HepG2 (cell line): ENCODE data around the gene EPHA3. TPM values are rescaled to one million over a fixed set of nuclear protein-coding genes. Genes with fewer than 3 reads are reported as not detected.

Experiments
- ATAC-seq: fragments of 200-7000 bp; cut with Tn5 transposase; 3 replicates; pipeline ENCODE4 v1.9.1; 2020; ENCODE audit warnings: mild to moderate bottlenecking, moderate library complexity
- BruUV-seq: library from RNA; stranded (reverse); fragments of 400-500 nt; replicated peaks from 2 replicates; lab custom pipeline; 2021; lab: Mats Ljungman, UMichigan
- CTCF ChIA-PET: fragments of 300-600 bp; formaldehyde crosslinking; extraction: SDS; loops from one replicate; lab custom pipeline; 2021; ENCODE audit warnings: low total read pairs, inconsistent platforms, low intra/inter-chr PET ratio; lab: Yijun Ruan, JAX
- POLR2A ChIA-PET: fragments of 350-600 bp; sonication (Branson Sonifier 250); formaldehyde crosslinking; loops from one replicate; lab custom pipeline; 2020; ENCODE audit warnings: antibody characterized with exemption, inconsistent platforms; lab: Yijun Ruan, JAX
- DNase-seq: peaks from one replicate; pipeline ENCODE4 v3.0.0-alpha.2; 2015; ENCODE audit warnings: low spot score
- FAIRE-seq: peaks from 3 replicates; lab custom pipeline; 2011; peaks lifted over from hg19 to GRCh38; lab: Jason Lieb, UNC
- H2AFZ ChIP-seq: one replicate; pipeline ENCODE4 v1.6.1; 2011; ENCODE audit warnings: low read length, inconsistent platforms
- H3K27ac ChIP-seq: fragments of 300-600 bp; 3 replicates; pipeline ENCODE4 v1.8.0; 2011; ENCODE audit warnings: mixed run types, mild to moderate bottlenecking, mixed read lengths, low read length, inconsistent platforms; ENCODE audit not compliant: insufficient read depth; ENCODE audit errors: extremely low read length
- H3K27me3 ChIP-seq, 2 experiments: fragments of 200-600 bp in 1 of 2; 2 replicates in 1 of 2; 3 replicates in 1 of 2; pipeline versions ENCODE4 v1.6.0 to v1.8.0; 2011; ENCODE audit warnings: low read length in 2 of 2, mild to moderate bottlenecking in 2 of 2, moderate library complexity in 2 of 2, inconsistent platforms in 1 of 2; ENCODE audit not compliant: insufficient read depth in 2 of 2, control insufficient read depth in 1 of 2
- H3K36me3 ChIP-seq, 2 experiments: fragments of 200-600 bp in 1 of 2; replicated peaks in 1 of 2; 2 replicates in 1 of 2; 3 replicates in 1 of 2; pipeline versions ENCODE4 v1.5.1 to v1.8.0; 2011; ENCODE audit warnings: low read length in 2 of 2, inconsistent platforms in 1 of 2; ENCODE audit not compliant: insufficient read depth in 2 of 2, control insufficient read depth in 1 of 2
- H3K4me1 ChIP-seq: 2 replicates; pipeline ENCODE4 v1.5.1; 2012; ENCODE audit warnings: low read length, inconsistent platforms; ENCODE audit not compliant: insufficient read depth
- H3K4me2 ChIP-seq: 2 replicates; pipeline ENCODE4 v1.6.0; 2011; ENCODE audit warnings: low read depth, low read length, inconsistent platforms
- H3K4me3 ChIP-seq, 3 experiments: fragments of 200-600 bp in 1 of 3; sonication (generic), shearing (Covaris generic) in 1 of 3; replicated peaks in 1 of 3; 2 replicates each; pipeline ENCODE4 v1.5.1; 2011 to 2016; ENCODE audit warnings: low read length in 3 of 3, inconsistent platforms in 2 of 3, low read depth in 2 of 3, mild to moderate bottlenecking in 2 of 3, control low read depth in 1 of 3, mixed read lengths in 1 of 3; ENCODE audit not compliant: insufficient read depth in 1 of 3
- H3K79me2 ChIP-seq: one replicate; pipeline ENCODE4 v1.6.1; 2011; ENCODE audit warnings: low read length, inconsistent platforms; ENCODE audit not compliant: insufficient read depth
- H3K9ac ChIP-seq: 2 replicates; pipeline ENCODE4 v1.6.0; 2011; ENCODE audit warnings: mild to moderate bottlenecking, low read depth, low read length, inconsistent platforms; ENCODE audit not compliant: insufficient read depth
- H3K9me3 ChIP-seq: 2 replicates; pipeline ENCODE4 v1.5.1; 2012; ENCODE audit warnings: mild to moderate bottlenecking, low read length
- H4K20me1 ChIP-seq: 2 replicates; pipeline ENCODE4 v1.6.0; 2011; ENCODE audit warnings: inconsistent platforms, mild to moderate bottlenecking, low read length, moderate library complexity; ENCODE audit not compliant: insufficient read depth
- EP300 ChIP-seq, 3 experiments: sonication (generic) in 1 of 3; formaldehyde crosslinking in 1 of 3; IDR thresholded peaks; 2 replicates each; pipeline versions ENCODE4 v1.5.1 to v1.6.1; 2011 to 2020; ENCODE audit warnings: low read depth in 2 of 3, low read length in 2 of 3, borderline replicate concordance in 1 of 3, improper control_type of control experiment in 1 of 3, mild to moderate bottlenecking in 1 of 3, missing genetic modification reagents in 1 of 3, moderate library complexity in 1 of 3
- FOXP1 ChIP-seq, 2 experiments: fragments of 450-650 bp in 1 of 2; IDR thresholded peaks; 2 replicates each; pipeline ENCODE4 v1.6.1; 2017 to 2018; ENCODE audit warnings: antibody characterized with exemption in 1 of 2
- GLI4 ChIP-seq: sonication (generic); formaldehyde crosslinking; IDR thresholded peaks from 2 replicates; pipeline ENCODE4 v1.5.1; 2020; ENCODE audit warnings: missing genetic modification reagents, mild to moderate bottlenecking, moderate library complexity, borderline replicate concordance
- MAFF ChIP-seq: IDR thresholded peaks from 2 replicates; pipeline ENCODE4 v1.6.1; 2011; ENCODE audit warnings: low read depth, low read length, improper control_type of control experiment
- MAFK ChIP-seq, 2 experiments: IDR thresholded peaks in 1 of 2; conservative IDR thresholded peaks in 1 of 2; 2 replicates each; pipeline ENCODE4 v1.6.1; 2011; ENCODE audit warnings: improper control_type of control experiment in 2 of 2, low read length in 2 of 2
- MZF1 ChIP-seq: sonication (generic); formaldehyde crosslinking; IDR thresholded peaks from 2 replicates; pipeline ENCODE4 v1.8.1; 2023; ENCODE audit warnings: mild to moderate bottlenecking, missing genetic modification reagents, borderline replicate concordance
- PTBP1 ChIP-seq: fragments of 200-400 bp; formaldehyde crosslinking; IDR thresholded peaks from 2 replicates; pipeline ENCODE4 v1.6.1; 2018; ENCODE audit warnings: low read length, low read depth; ENCODE audit not compliant: poor library complexity, severe bottlenecking
- ZBTB21 ChIP-seq: sonication (generic); formaldehyde crosslinking; IDR thresholded peaks from 2 replicates; pipeline ENCODE4 v1.4.0; 2020; ENCODE audit warnings: missing genetic modification reagents
- ZNF644 ChIP-seq: IDR thresholded peaks from 2 replicates; pipeline ENCODE4 v1.6.1; 2016; ENCODE audit warnings: low read depth
- whole genome bisulfite sequencing: methylation state at CpG from one replicate; pipeline ENCODE4 v1.1.6; 2017; ENCODE audit warnings: low lambda C conversion rate; 5-methylcytosine and 5-hydroxymethylcytosine counted together
- in situ Hi-C: cut with HindIII; loops from 2 replicates; pipeline ENCODE4 v1.10.0; 2017; ENCODE audit warnings: low pct_unique_long_range_greater_than_20kb; ENCODE audit not compliant: extremely low pct_ligation_motif_present
- intact Hi-C: fragments of 100-400 bp; cut with micrococcal nuclease; formaldehyde crosslinking; loops from one replicate; pipeline ENCODE4 v1.10.0; 2022; ENCODE audit not compliant: unreplicated experiment
- polyA plus RNA-seq, 8 experiments: library from polyadenylated mRNA; depleted of rRNA in 3 of 8; stranded (reverse) in 7 of 8; unstranded in 1 of 8; fragments of >200 nt; fragmentation: Illumina TruSeq in 4 of 8; extraction: Trizol in 4 of 8; gene quantifications; 2 replicates each; pipeline versions ENCODE4 v1.2.1 to v1.2.3, GENCODE V29; 2011 to 2016; ENCODE audit warnings: low read depth in 4 of 8, missing spikeins in 1 of 8, mixed read lengths in 1 of 8; ENCODE audit not compliant: insufficient read depth in 1 of 8
- total RNA-seq, 5 experiments: library from RNA; depleted of rRNA; stranded (reverse); fragments of >200 nt; fragmentation: Illumina TruSeq; extraction: Trizol; gene quantifications; 2 replicates each; pipeline ENCODE4 v1.2.3, GENCODE V29; 2016; ENCODE audit warnings: low read depth in 1 of 5

Gene EPHA3
- total and polyA plus RNA-seq, 2 of the 13 experiments (the other 11 are each of a cell fraction or from before 2014, with no cell fraction given) = 0.01 TPM; not detected in 1

GRCh38 chr3:89434621-89435380, 327.4 kb downstream of the EPHA3 start:
- POLR2A ChIA-PET = no interaction called here
- CTCF ChIA-PET = no interaction called here
- no peak for FAIRE-seq
- Histone ChIP-seq H3K79me2 (no peaks in the 10 kb centered on the region), H4K20me1 (no peaks in the 10 kb centered on the region)
- TF ChIP-seq MAFF = peak; percentile 65; the same call in 1 of the 2 replicates
- no peak for TF ChIP-seq ZBTB21
- no peak for TF ChIP-seq GLI4 (CRISPR knock-in tag)
- peak; percentile 13 to 82; a peak in 2 of 4 replicates for TF ChIP-seq MAFK (conservative IDR thresholded peaks at IDR 0.05 in 1 of 2, IDR thresholded peaks at IDR 0.05 in 1 of 2; ENCODE audit: low read length in 2 of 2)
- TF ChIP-seq, all 625 proteins: peak for 2
- Histone ChIP-seq H3K4me1 (no peaks in the 10 kb centered on the region), H3K4me2 (no peak overlapping the region), H3K27me3 (no peaks in the 10 kb centered on the region), H3K9me3 (no peaks in the 10 kb centered on the region), H3K36me3 (no peaks in the 10 kb centered on the region), H3K9ac (no peak overlapping the region), H3K27ac (no peak overlapping the region), H3K4me3 (no peak overlapping the region), H2AFZ (no peak overlapping the region)
- intact Hi-C loops = no loop called here
- no peak for DNase-seq
- ATAC-seq = no peak
- 18% methylated on average over 7 of the region's 7 CpGs for WGBS
- BruUV-seq = no TSS peak
- in situ Hi-C loops = no loop called here

- H3K27ac ChIP-seq = no peak overlapping the region
- DNase-seq (no peak), FAIRE-seq (no peak), ATAC-seq (no peak)
- no peaks in the 10 kb centered on the region; a peak in 1 of 5 replicates for H3K27me3 ChIP-seq
- in situ Hi-C loops (no loop called here), intact Hi-C loops (no loop called here)
- CTCF ChIA-PET = no interaction called here
- H3K4me1 ChIP-seq = no peaks in the 10 kb centered on the region
- H2AFZ ChIP-seq = no peak overlapping the region
- no peak overlapping the region for H3K4me2 ChIP-seq
- H3K9me3 ChIP-seq = no peaks in the 10 kb centered on the region
- H3K36me3 ChIP-seq = no peaks in the 10 kb centered on the region
- 3% methylated on average over 3 of the region's 3 CpGs for WGBS
- H3K9ac ChIP-seq = no peak overlapping the region
- H4K20me1 ChIP-seq = no peaks in the 10 kb centered on the region
- BruUV-seq = no TSS peak
- POLR2A ChIA-PET = no interaction called here
- TF ChIP-seq MZF1 (no peak), ZNF644 (CRISPR knock-in tag) (no peak), GLI4 (CRISPR knock-in tag) (no peak), PTBP1 (no peak), FOXP1 (IDR thresholded peaks at IDR 0.05) (no peak), FOXP1 (CRISPR knock-in tag; IDR thresholded peaks at IDR 0.05) (no peak), EP300 (IDR thresholded peaks at IDR 0.05; ENCODE audit: low read depth in 2 of 2, low read length in 2 of 2) (no peak), EP300 (CRISPR knock-in tag; IDR thresholded peaks at IDR 0.05; ENCODE audit: borderline replicate concordance) (no peak)
- H3K79me2 ChIP-seq = no peaks in the 10 kb centered on the region
- no peak overlapping the region for H3K4me3 ChIP-seq
Measured at GRCh38 chr3:89436846-89437245, 329.4 kb downstream of the EPHA3 start.
